Measurements from ENCODE around the gene EFHB. TPM values are rescaled to one million over a fixed set of nuclear protein-coding genes. Genes with fewer than 3 reads are reported as not detected.
A peak's percentile ranks its signal among the peaks of the same experiment; 100 is the strongest.

The EFHB gene
- total RNA-seq, 1 donor from 2014 or later = 0.26 TPM

- no peak overlapping the region for H3K4me3 ChIP-seq (ENCODE audit: low read depth, low read length)
- no peaks in the 10 kb centered on the region for H3K36me3 ChIP-seq (ENCODE audit: control insufficient read depth, insufficient read depth, low read length)
- FAIRE-seq (no peak), DNase-seq (ENCODE audit: low read depth) (no peak)
- no peak for TF ChIP-seq CTCF (IDR thresholded peaks at IDR 0.05; ENCODE audit: insufficient read depth, low read length, severe bottlenecking)
- no peaks in the 10 kb centered on the region for H3K27me3 ChIP-seq (ENCODE audit: control insufficient read depth, insufficient read depth, low read length)
Measured at GRCh38 chr3:19938295-19938627, 4.2 kb upstream of the EFHB start.

- FAIRE-seq = no peak
- no peak overlapping the region for H3K4me3 ChIP-seq (ENCODE audit: low read depth, low read length)
- TF ChIP-seq CTCF (IDR thresholded peaks at IDR 0.05; ENCODE audit: insufficient read depth, low read length, severe bottlenecking) = no peak
- DNase-seq (ENCODE audit: low read depth) = peak; percentile 34
- H3K27me3 ChIP-seq (ENCODE audit: control insufficient read depth, insufficient read depth, low read length) = no peaks in the 10 kb centered on the region
- H3K36me3 ChIP-seq (ENCODE audit: control insufficient read depth, insufficient read depth, low read length) = no peaks in the 10 kb centered on the region
Measured at GRCh38 chr3:19937459-19938294, 3.7 kb upstream of the EFHB start.

GRCh38 chr3:19932422-19932821 lies 1.6 kb downstream of the EFHB start:
- H3K4me3 ChIP-seq (ENCODE audit: low read depth, low read length) = no peak overlapping the region
- H3K36me3 ChIP-seq (ENCODE audit: control insufficient read depth, insufficient read depth, low read length) = no peaks in the 10 kb centered on the region
- FAIRE-seq (no peak), DNase-seq (ENCODE audit: low read depth) (no peak)
- TF ChIP-seq CTCF (IDR thresholded peaks at IDR 0.05; ENCODE audit: insufficient read depth, low read length, severe bottlenecking) = no peak
- no peaks in the 10 kb centered on the region for H3K27me3 ChIP-seq (ENCODE audit: control insufficient read depth, insufficient read depth, low read length)

GRCh38 chr3:19931767-19932188 lies 2.2 kb downstream of the EFHB start:
- Histone ChIP-seq H3K27me3 (ENCODE audit: control insufficient read depth, insufficient read depth, low read length) (no peaks in the 10 kb centered on the region), H3K36me3 (ENCODE audit: control insufficient read depth, insufficient read depth, low read length) (no peaks in the 10 kb centered on the region), H3K4me3 (ENCODE audit: low read depth, low read length) (no peak overlapping the region)
- TF ChIP-seq CTCF (IDR thresholded peaks at IDR 0.05; ENCODE audit: insufficient read depth, low read length, severe bottlenecking) = no peak
- no peak for FAIRE-seq
- DNase-seq (ENCODE audit: low read depth) = peak; percentile 46

GRCh38 chr3:19931180-19931692 lies 2.8 kb downstream of the EFHB start:
- H3K36me3 ChIP-seq (ENCODE audit: control insufficient read depth, insufficient read depth, low read length) = no peaks in the 10 kb centered on the region
- no peaks in the 10 kb centered on the region for H3K27me3 ChIP-seq (ENCODE audit: control insufficient read depth, insufficient read depth, low read length)
- TF ChIP-seq CTCF (IDR thresholded peaks at IDR 0.05; ENCODE audit: insufficient read depth, low read length, severe bottlenecking) = no peak
- no peak overlapping the region for H3K4me3 ChIP-seq (ENCODE audit: low read depth, low read length)
- FAIRE-seq (no peak), DNase-seq (ENCODE audit: low read depth) (no peak)

All from bronchial epithelial cell (primary cell).